Stimulated activated CD4-positive, alpha-beta T cell treated with anti-CD3 and anti-CD28 coated beads, Interleukin-2, amount 100 ng/mL, for 24 hours (primary cell): ENCODE results near the gene CDK19.

Experiments
- DNase-seq, 2 donors: peaks; one replicate each; pipeline ENCODE4 v3.0.0-alpha.2; 2020

CDK19 gene

GRCh38 chr6:110693994-110694393, 121.3 kb downstream of the CDK19 start:
- DNase-seq: no peak

GRCh38 chr6:110693296-110693695, 122.0 kb downstream of the CDK19 start:
- no peak for DNase-seq

GRCh38 chr6:110690916-110691315, 124.4 kb downstream of the CDK19 start:
- no peak for DNase-seq

- no peak for DNase-seq
Measured at GRCh38 chr6:110690106-110690654, 125.1 kb downstream of the CDK19 start.

- no peak for DNase-seq
Measured at GRCh38 chr6:110689275-110689935, 125.9 kb downstream of the CDK19 start.

- DNase-seq: no peak
Measured at GRCh38 chr6:110688661-110689268, 126.5 kb downstream of the CDK19 start.

GRCh38 chr6:110687326-110687725, 127.9 kb downstream of the CDK19 start:
- no peak for DNase-seq

- DNase-seq: no peak
Measured at GRCh38 chr6:110683241-110683640, 132.0 kb downstream of the CDK19 start.

GRCh38 chr6:110682460-110682853, 132.8 kb downstream of the CDK19 start:
- DNase-seq: peak; percentile 30 to 69

- no peak for DNase-seq
Measured at GRCh38 chr6:110681543-110682459, 133.5 kb downstream of the CDK19 start.

GRCh38 chr6:110676396-110676795, 138.9 kb downstream of the CDK19 start:
- no peak for DNase-seq

GRCh38 chr6:110674096-110674495, 141.2 kb downstream of the CDK19 start:
- DNase-seq: no peak

GRCh38 chr6:110672122-110672521, 143.1 kb downstream of the CDK19 start:
- no peak for DNase-seq

GRCh38 chr6:110671447-110671846, 143.8 kb downstream of the CDK19 start:
- no peak for DNase-seq

GRCh38 chr6:110665600-110665999, 149.7 kb downstream of the CDK19 start:
- DNase-seq: no peak

- no peak for DNase-seq
Measured at GRCh38 chr6:110664933-110665332, 150.3 kb downstream of the CDK19 start.

- DNase-seq: no peak
Measured at GRCh38 chr6:110662490-110663211, 152.6 kb downstream of the CDK19 start.

GRCh38 chr6:110661414-110661813, 153.9 kb downstream of the CDK19 start:
- DNase-seq: no peak

GRCh38 chr6:110660066-110660655, 155.1 kb downstream of the CDK19 start:
- DNase-seq: no peak

- DNase-seq: no peak
Measured at GRCh38 chr6:110658631-110659211, 156.5 kb downstream of the CDK19 start.

- DNase-seq: no peak
Measured at GRCh38 chr6:110656492-110656891, 158.8 kb downstream of the CDK19 start.

GRCh38 chr6:110655821-110656220, 159.4 kb downstream of the CDK19 start:
- DNase-seq: no peak
